Neural progenitor cell (in vitro differentiated cells): ENCODE measurements around the gene NTRK1. TPM values are rescaled to one million over a fixed set of nuclear protein-coding genes. Genes with fewer than 3 reads are reported as not detected.

Experiments used
- DNase-seq: peaks from one replicate; pipeline ENCODE4 v3.0.0-alpha.2; 2016; ENCODE audit warnings: low spot score
- H2AFZ ChIP-seq: fragments of 200-600 bp; sonication (generic); replicated peaks from 2 replicates; pipeline ENCODE4 v1.6.1; 2016; ENCODE audit warnings: antibody characterized with exemption
- H3F3A ChIP-seq: fragments of 200-600 bp; sonication (generic); 2 replicates; pipeline ENCODE4 v1.6.1; 2016; ENCODE audit warnings: antibody characterized with exemption, low read depth
- H3K27ac ChIP-seq: fragments of 200-600 bp; sonication (generic); 2 replicates; pipeline ENCODE4 v1.5.1; 2016; ENCODE audit warnings: mild to moderate bottlenecking
- H3K27me3 ChIP-seq: fragments of 200-600 bp; sonication (generic); 2 replicates; pipeline ENCODE4 v1.6.1; 2016; ENCODE audit warnings: mild to moderate bottlenecking, moderate library complexity
- H3K36me3 ChIP-seq: fragments of 200-600 bp; sonication (generic); 2 replicates; pipeline ENCODE4 v1.5.1; 2016
- H3K4me1 ChIP-seq: fragments of 200-600 bp; sonication (generic); 2 replicates; pipeline ENCODE4 v1.6.1; 2016; ENCODE audit warnings: mixed run types
- H3K4me2 ChIP-seq: fragments of 200-600 bp; sonication (generic); 2 replicates; pipeline ENCODE4 v1.6.1; 2016
- H3K4me3 ChIP-seq: fragments of 200-600 bp; sonication (generic); 2 replicates; pipeline ENCODE4 v1.5.1; 2016
- H3K79me2 ChIP-seq: fragments of 200-600 bp; sonication (generic); 2 replicates; pipeline ENCODE4 v1.6.1; 2016; ENCODE audit warnings: low read depth
- H3K9ac ChIP-seq: fragments of 200-600 bp; sonication (generic); 2 replicates; pipeline ENCODE4 v1.6.1; 2016
- H3K9me3 ChIP-seq: fragments of 200-600 bp; sonication (generic); 2 replicates; pipeline ENCODE4 v1.5.1; 2016; ENCODE audit warnings: low read depth
- H4K20me1 ChIP-seq: fragments of 200-600 bp; sonication (generic); 2 replicates; pipeline ENCODE4 v1.6.1; 2016; ENCODE audit warnings: low read depth
- H3K27ac Mint-ChIP-seq: 3 replicates; pipeline ENCODE4 v1.8.0; 2021; ENCODE audit warnings: mixed read lengths
- H3K27me3 Mint-ChIP-seq: 2 replicates; pipeline ENCODE4 v1.8.0; 2022; ENCODE audit warnings: low read depth, mild to moderate bottlenecking, inconsistent platforms, moderate library complexity, mixed read lengths; ENCODE audit not compliant: insufficient read depth
- H3K36me3 Mint-ChIP-seq: 3 replicates; pipeline ENCODE4 v1.8.0; 2021; ENCODE audit warnings: mixed read lengths
- H3K4me1 Mint-ChIP-seq: 3 replicates; pipeline ENCODE4 v1.8.0; 2021; ENCODE audit warnings: mixed read lengths
- H3K4me3 Mint-ChIP-seq: 3 replicates; pipeline ENCODE4 v1.8.0; 2021; ENCODE audit warnings: mild to moderate bottlenecking, moderate library complexity, mixed read lengths
- H3K9me3 Mint-ChIP-seq: 3 replicates; pipeline ENCODE4 v1.8.0; 2020; ENCODE audit warnings: mixed read lengths
- EZH2 ChIP-seq: fragments of 200-600 bp; sonication (generic); IDR thresholded peaks from 2 replicates; pipeline ENCODE4 v1.6.1; 2017; ENCODE audit warnings: antibody characterized with exemption, mild to moderate bottlenecking, moderate library complexity
- EZH2phosphoT487 ChIP-seq: fragments of 200-600 bp; sonication (generic); IDR thresholded peaks from 2 replicates; pipeline ENCODE4 v1.6.1; 2017; ENCODE audit warnings: antibody characterized with exemption
- total RNA-seq: library from RNA; depleted of rRNA; stranded (reverse); fragments of >200 nt; gene quantifications from 2 replicates; pipeline ENCODE4 v1.2.3, GENCODE V29; 2015; ENCODE audit warnings: low replicate concordance
- TF ChIP-seq, protein P1 (sequence below): fragments of 200-600 bp; sonication (generic); IDR thresholded peaks from 2 replicates; pipeline ENCODE4 v1.5.1; 2017; ENCODE audit warnings: antibody characterized with exemption, mild to moderate bottlenecking

NTRK1 gene
- total RNA-seq, 1 donor from 2014 or later, result not detected

DNA sequence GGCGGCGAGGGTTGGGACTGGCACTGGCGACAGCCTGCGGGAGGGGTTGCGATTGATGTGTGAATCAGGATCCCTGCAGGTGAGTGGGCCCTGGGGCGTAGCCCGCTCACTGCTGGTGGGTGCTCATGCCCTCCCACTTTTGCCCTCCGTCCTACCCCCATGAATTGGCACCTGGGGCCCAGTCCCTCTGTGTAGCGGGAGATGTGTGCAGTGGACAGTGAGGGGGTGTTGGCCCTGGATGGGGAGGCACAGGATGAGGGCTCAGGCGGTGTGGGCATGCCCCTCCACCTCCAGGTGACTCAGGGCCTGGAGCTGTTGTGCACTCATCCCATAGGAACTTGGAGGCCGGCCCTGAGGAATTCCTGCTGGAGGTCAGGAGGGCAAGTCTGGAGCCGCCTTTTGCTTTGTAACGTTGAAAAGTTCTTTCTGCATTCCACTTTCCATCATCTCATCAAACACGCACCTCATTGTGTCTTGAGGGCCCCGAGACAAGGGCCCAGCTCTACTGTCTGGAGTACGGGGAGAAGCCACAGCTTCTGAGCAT is 35.9 kb downstream of the NTRK1 start:
- no peak overlapping the region for H3K9ac ChIP-seq
- H3K4me3 Mint-ChIP-seq, result no peak overlapping the region
- H3K4me1 ChIP-seq, result peaks cover 17% of the 10 kb centered on the region

DNA sequence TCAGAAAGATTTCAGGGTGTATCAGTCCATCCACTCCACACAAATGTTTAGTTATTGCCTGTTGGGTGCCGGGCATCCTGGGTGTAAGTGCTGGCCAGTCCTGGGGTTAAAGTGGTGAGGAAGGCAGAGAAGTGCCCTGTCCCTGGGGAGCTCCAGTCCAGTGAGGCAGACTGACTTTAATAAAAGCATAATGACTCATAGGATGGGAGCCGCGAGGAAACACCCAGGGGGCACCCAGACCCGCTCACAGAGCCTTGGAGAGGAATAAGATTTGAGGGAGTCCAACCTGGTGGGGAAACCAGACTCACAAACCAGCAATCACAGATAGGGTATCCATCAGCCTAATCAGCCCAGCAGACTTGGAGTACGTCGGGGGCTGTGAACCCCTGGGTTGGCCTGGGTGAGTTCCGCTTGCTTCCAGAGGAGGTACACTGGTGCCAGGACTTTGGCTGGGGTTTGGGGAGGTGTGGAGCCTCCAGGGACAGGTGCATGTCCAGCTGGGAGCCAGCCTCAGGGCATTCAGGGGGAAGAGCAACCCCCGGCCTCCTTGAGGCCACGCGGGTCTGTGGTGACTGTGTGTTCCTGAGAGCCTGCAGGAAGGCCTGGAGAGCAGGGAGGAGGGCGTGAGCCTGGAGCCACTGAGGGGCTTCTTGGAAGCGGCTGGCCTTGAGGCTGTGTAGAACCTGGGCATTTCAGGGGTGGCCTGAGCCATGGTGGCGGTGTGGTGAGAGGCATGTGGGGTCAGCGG is 36.6 kb downstream of the NTRK1 start:
- Histone ChIP-seq H4K20me1 (peaks cover 6% of the 10 kb centered on the region), H3F3A (peaks cover 8% of the 10 kb centered on the region), H3K4me2 (no peak overlapping the region), H3K27ac (no peak overlapping the region), H3K9me3 (no peaks in the 10 kb centered on the region), H3K9ac (no peak overlapping the region), H3K4me1 (peaks cover 17% of the 10 kb centered on the region), H3K36me3 (no peaks in the 10 kb centered on the region), H2AFZ (no peak overlapping the region), H3K27me3 (peaks cover 49% of the 10 kb centered on the region), H3K4me3 (no peak overlapping the region), H3K79me2 (no peaks in the 10 kb centered on the region)
- H3K4me3 Mint-ChIP-seq, result no peak overlapping the region
- TF ChIP-seq EZH2 (no peak), EZH2phosphoT487 (no peak)
- TF ChIP-seq, protein P1, sequence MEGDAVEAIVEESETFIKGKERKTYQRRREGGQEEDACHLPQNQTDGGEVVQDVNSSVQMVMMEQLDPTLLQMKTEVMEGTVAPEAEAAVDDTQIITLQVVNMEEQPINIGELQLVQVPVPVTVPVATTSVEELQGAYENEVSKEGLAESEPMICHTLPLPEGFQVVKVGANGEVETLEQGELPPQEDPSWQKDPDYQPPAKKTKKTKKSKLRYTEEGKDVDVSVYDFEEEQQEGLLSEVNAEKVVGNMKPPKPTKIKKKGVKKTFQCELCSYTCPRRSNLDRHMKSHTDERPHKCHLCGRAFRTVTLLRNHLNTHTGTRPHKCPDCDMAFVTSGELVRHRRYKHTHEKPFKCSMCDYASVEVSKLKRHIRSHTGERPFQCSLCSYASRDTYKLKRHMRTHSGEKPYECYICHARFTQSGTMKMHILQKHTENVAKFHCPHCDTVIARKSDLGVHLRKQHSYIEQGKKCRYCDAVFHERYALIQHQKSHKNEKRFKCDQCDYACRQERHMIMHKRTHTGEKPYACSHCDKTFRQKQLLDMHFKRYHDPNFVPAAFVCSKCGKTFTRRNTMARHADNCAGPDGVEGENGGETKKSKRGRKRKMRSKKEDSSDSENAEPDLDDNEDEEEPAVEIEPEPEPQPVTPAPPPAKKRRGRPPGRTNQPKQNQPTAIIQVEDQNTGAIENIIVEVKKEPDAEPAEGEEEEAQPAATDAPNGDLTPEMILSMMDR, result no peak
- H3K36me3 Mint-ChIP-seq, result no peaks in the 10 kb centered on the region
- peak overlapping the region; percentile 69 for H3K27ac Mint-ChIP-seq
- H3K9me3 Mint-ChIP-seq, result no peaks in the 10 kb centered on the region
- H3K27me3 Mint-ChIP-seq, result peaks cover 23% of the 10 kb centered on the region
- no peak for DNase-seq
- peaks cover 43% of the 10 kb centered on the region for H3K4me1 Mint-ChIP-seq

More for the DNA sequence above, 35.9 kb downstream of the NTRK1 start:
- Mint-ChIP-seq H3K27me3 (peaks cover 30% of the 10 kb centered on the region), H3K36me3 (no peaks in the 10 kb centered on the region), H3K4me1 (peaks cover 48% of the 10 kb centered on the region), H3K9me3 (no peaks in the 10 kb centered on the region), H3K27ac (peak overlapping the region; percentile 7)
- Histone ChIP-seq H2AFZ (no peak overlapping the region), H3F3A (peaks cover 8% of the 10 kb centered on the region), H3K79me2 (no peaks in the 10 kb centered on the region), H3K9me3 (no peaks in the 10 kb centered on the region), H3K27ac (no peak overlapping the region), H4K20me1 (peaks cover 6% of the 10 kb centered on the region), H3K4me3 (no peak overlapping the region), H3K4me2 (no peak overlapping the region), H3K27me3 (peaks cover 55% of the 10 kb centered on the region), H3K36me3 (no peaks in the 10 kb centered on the region)
- TF ChIP-seq EZH2phosphoT487 (no peak), EZH2 (no peak)
- TF ChIP-seq, protein P1, result no peak
- DNase-seq, result peak; percentile 57

DNA sequence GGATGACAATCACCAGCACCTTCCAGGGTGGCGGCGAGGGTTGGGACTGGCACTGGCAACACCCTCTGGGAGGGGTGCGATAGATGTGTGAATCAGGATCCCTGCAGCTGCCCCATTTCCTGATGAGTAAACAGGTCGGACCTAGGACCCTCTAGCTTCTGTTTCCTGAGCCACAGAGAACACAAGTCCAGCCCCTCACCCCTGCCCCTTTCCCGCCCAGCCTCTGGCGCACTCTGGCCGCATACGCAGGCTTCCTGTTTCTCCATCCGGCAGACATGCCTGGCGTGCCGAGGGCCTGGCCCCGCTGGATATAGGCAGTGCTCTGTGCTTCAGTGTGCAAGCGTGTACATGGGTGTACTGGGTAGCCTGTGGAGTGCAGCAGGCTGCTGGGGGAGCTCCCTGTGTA is 37.5 kb downstream of the NTRK1 start:
- peaks cover 2% of the 10 kb centered on the region for H4K20me1 ChIP-seq
- no peak overlapping the region for H3K4me3 ChIP-seq
- peaks cover 45% of the 10 kb centered on the region for H3K4me1 Mint-ChIP-seq
- H3K4me3 Mint-ChIP-seq, result no peak overlapping the region
- DNase-seq, result no peak
- H3K79me2 ChIP-seq, result no peaks in the 10 kb centered on the region
- no peaks in the 10 kb centered on the region for H3K36me3 ChIP-seq
- peaks cover 13% of the 10 kb centered on the region for H3K27me3 Mint-ChIP-seq
- peaks cover 14% of the 10 kb centered on the region for H3K4me1 ChIP-seq
- no peaks in the 10 kb centered on the region for H3K36me3 Mint-ChIP-seq
- no peak overlapping the region for H2AFZ ChIP-seq
- no peak overlapping the region for H3K9ac ChIP-seq
- no peak overlapping the region for H3K27ac ChIP-seq
- peaks cover 8% of the 10 kb centered on the region for H3F3A ChIP-seq
- H3K27me3 ChIP-seq, result peaks cover 39% of the 10 kb centered on the region
- H3K4me2 ChIP-seq, result no peak overlapping the region
- TF ChIP-seq EZH2phosphoT487 (no peak), EZH2 (no peak)
- TF ChIP-seq, protein P1, result no peak
- no peaks in the 10 kb centered on the region for H3K9me3 Mint-ChIP-seq
- no peaks in the 10 kb centered on the region for H3K9me3 ChIP-seq
- no peak overlapping the region for H3K27ac Mint-ChIP-seq
